WI38 (cell line): Measurements from ENCODE around the gene TIMP4.

Experiments used
- H3K4me3 ChIP-seq: 2 replicates; pipeline ENCODE4 v1.5.1; 2011; ENCODE audit warnings: low read depth, mild to moderate bottlenecking, control low read depth, low read length
- TF ChIP-seq, protein P1 (sequence below): IDR thresholded peaks from 2 replicates; pipeline ENCODE4 v1.5.1; 2012; ENCODE audit warnings: low read depth, mild to moderate bottlenecking, control low read depth, low read length

Gene TIMP4

DNA sequence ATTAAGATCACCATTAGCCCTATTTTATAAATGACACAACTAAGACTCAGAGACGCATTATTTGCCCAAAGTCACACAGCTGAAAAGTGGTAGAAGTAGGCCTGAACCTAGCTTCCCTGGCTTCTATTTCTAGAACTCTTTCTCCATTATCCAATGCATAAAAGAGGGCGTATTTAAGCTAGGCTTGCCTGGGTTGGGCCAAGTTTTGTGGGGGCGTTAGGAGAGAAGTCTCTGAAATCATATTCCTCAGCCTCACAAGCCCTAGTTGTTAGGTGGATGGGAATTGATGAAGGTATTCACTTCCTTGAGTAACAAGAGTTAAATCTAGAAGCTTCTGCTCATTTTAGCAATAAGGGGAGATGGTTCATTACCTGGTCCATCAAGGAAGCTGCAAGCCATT is 22.3 kb downstream of the TIMP4 start:
- no peak overlapping the region for H3K4me3 ChIP-seq
- TF ChIP-seq, protein P1, sequence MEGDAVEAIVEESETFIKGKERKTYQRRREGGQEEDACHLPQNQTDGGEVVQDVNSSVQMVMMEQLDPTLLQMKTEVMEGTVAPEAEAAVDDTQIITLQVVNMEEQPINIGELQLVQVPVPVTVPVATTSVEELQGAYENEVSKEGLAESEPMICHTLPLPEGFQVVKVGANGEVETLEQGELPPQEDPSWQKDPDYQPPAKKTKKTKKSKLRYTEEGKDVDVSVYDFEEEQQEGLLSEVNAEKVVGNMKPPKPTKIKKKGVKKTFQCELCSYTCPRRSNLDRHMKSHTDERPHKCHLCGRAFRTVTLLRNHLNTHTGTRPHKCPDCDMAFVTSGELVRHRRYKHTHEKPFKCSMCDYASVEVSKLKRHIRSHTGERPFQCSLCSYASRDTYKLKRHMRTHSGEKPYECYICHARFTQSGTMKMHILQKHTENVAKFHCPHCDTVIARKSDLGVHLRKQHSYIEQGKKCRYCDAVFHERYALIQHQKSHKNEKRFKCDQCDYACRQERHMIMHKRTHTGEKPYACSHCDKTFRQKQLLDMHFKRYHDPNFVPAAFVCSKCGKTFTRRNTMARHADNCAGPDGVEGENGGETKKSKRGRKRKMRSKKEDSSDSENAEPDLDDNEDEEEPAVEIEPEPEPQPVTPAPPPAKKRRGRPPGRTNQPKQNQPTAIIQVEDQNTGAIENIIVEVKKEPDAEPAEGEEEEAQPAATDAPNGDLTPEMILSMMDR = no peak

DNA sequence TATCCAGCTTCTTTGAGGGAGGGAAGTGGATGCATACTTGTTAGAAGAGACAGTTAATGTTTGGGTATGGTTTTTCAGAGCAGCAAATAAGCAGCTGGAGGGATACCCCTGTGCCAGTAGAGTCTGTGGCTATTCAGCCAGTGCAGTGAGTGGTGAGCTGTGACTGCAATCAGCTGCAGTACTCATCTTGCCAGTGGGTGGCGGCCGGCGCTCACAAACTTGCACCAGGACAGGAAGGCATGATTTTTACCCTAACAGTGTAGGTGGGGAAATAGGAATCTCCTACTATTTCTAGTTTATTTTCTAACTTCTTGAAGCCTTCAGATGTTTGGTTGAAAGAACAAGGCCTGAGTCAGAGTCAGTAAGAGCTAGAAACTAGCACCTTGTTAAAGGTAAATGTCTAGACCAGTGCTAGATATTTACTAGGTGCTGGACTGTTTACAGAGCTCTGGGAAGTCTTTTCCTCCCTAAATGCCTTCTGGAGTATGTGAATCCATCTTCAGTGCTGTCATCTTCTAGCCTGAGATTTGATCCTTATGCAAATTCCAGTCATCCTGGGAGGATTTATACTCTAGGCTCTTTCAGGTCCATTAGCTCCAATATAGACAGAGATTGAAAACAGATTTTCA is 23.6 kb downstream of the TIMP4 start:
- TF ChIP-seq, protein P1 = peak; percentile 96
- no peak overlapping the region for H3K4me3 ChIP-seq

DNA sequence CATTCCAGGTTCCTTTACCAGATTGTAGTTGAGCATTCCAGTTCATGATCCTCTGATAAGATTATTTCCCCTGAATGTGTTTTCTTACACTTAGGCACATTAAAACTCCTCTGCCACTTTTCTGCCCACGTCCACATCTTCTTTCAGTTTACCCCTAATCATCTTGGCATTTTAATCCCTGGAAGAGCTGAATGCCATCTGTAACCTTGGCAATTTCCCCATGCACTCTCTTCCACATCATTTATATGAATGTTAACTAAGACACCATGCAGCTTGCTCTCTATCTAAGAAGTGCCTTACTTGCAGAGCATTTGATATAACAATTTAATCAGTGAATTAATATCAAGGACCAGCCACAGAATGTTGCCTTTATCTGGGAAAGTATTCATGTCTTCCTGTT is 25.8 kb downstream of the TIMP4 start:
- no peak overlapping the region for H3K4me3 ChIP-seq
- TF ChIP-seq, protein P1 = no peak

DNA sequence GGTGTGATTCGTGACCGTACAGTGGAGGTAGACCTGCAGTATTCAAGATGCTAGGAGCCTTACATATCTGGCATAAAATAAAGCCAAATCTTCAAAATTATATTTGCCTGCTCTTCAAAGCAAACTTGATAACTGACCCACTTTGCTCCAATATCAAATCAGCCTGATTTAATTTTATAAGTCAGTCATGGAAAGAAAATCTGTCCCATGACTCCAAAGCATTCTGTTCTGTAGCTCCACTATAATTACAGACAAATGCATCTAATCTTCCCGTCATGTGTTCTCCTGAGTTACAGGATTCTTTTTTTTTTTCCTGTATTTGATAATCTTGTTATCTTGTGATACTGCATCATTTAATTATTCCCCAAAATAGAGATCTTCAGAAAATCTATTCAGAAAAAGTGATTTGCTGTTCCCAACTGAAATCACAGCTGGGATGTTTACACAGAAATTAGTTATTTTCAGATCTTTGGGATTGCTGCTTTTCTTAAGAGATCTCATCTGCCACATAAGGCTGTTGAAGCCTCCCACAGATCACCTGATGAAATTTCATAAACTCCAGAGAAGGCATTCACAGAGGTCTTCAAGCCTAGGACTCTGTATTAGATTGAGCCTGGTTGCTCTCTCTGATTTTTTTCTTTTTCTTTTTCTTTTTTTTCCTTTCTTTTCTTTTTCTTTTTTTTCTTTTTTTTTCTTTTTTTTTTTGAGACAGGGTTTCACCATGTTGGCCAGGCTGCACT is 27.2 kb downstream of the TIMP4 start:
- no peak overlapping the region for H3K4me3 ChIP-seq
- TF ChIP-seq, protein P1 = no peak

DNA sequence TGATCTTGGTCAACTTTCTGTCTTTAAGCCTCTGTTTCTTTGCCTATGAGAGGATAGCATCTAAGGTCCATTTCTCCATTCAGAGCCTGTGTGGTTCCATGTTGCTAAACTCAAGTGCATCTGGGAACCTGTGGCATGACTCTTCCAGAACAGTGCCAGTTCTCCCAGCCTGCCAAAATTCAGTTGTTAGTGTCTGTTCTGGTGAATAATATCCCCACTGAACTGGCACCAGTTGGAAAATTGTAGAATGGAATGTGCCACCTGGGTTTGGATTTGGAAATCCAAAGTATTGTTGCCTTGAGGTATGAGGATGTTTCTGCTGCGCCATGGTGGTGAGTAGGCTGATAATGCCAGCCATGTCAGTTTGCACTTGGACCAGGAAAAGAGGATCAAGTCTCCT is 31.3 kb downstream of the TIMP4 start:
- TF ChIP-seq, protein P1 = no peak
- no peak overlapping the region for H3K4me3 ChIP-seq

DNA sequence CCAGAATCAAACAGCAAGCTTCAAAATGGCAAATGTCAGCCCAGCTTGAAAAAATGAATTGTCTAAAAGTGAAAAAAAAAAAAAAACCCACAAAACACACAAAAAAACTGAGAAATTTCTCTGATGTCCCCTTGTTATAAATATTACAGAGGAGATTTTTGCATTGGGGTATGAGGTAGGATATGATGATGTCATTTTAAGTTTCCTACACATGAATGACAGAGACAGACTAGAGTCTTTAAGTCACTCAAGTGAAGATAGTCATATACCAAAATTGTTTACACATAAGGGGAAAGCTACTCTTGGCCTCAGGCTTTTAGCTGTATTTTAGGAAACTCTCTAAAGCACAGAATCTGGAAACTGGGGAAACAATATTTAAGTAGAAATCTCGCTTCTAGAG is 32.9 kb downstream of the TIMP4 start:
- H3K4me3 ChIP-seq = no peak overlapping the region
- TF ChIP-seq, protein P1 = no peak

DNA sequence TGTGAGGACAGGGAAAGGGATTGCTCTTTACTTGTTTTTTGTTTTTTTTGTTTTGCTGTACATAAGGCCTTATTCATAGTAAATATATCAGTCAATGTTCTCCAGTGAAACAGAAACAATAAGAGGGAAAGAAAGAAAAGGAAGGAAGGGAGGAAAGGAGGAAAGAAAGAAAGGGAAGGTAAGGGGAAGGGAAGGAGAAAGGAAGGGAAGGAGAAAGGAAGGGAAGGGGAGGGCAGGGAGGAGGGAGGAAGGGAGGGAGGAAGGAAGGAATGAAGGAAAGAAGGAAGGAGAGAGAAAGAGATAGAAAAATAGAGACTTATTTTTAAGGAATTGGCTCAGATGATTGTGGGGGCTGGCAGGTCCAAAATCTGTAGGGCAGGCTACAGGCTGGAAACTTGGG is 37.2 kb downstream of the TIMP4 start:
- no peak overlapping the region for H3K4me3 ChIP-seq
- TF ChIP-seq, protein P1 = no peak
